ENCODE results near the gene EPOP.
"Not testable (repeated sequence)": the region's sequence is repeated elsewhere in the genome, so short reads cannot be mapped to it uniquely, and the experiment has no call there.

The EPOP gene

GRCh38 chr17:38628441-38628840, 46.3 kb downstream of the EPOP start:
- Histone ChIP-seq H3K27me3 (ENCODE audit: low read length) (peaks cover 3% of the 10 kb centered on the region; the same call in 1 of the 2 replicates), H2AFZ (ENCODE audit: low read depth, low read length, severe bottlenecking) (no peak overlapping the region), H3K36me3 (ENCODE audit: low read length) (no peaks in the 10 kb centered on the region), H3K4me3 (ENCODE audit: insufficient read depth, low read length, poor library complexity, severe bottlenecking) (no peak overlapping the region), H3K9ac (ENCODE audit: low read length) (no peak overlapping the region), H3K9me2 (replicated peaks; ENCODE audit: insufficient read depth, low read length) (no peaks in the 10 kb centered on the region), H3F3A (ENCODE audit: insufficient read depth) (peaks cover 3% of the 10 kb centered on the region; the same call in 1 of the 2 replicates), H4K20me1 (ENCODE audit: low read depth, low read length) (no peaks in the 10 kb centered on the region), H3K4me2 (ENCODE audit: low read depth, low read length, poor library complexity, severe bottlenecking) (no peak overlapping the region), H3K9me3 (ENCODE audit: insufficient read depth, low read length) (no peaks in the 10 kb centered on the region), H3K79me2 (ENCODE audit: insufficient read depth, low read length) (no peaks in the 10 kb centered on the region), H3K27ac (ENCODE audit: low read depth, low read length) (no peak overlapping the region)
- TF ChIP-seq CTCF (IDR thresholded peaks at IDR 0.05; ENCODE audit: insufficient read depth, low read length, poor library complexity, severe bottlenecking) (no peak), EZH2phosphoT487 (conservative IDR thresholded peaks at IDR 0.05; ENCODE audit: low read length) (no peak)

GRCh38 chr17:38627957-38628356, 46.8 kb downstream of the EPOP start:
- H3K9me2 ChIP-seq (replicated peaks; ENCODE audit: insufficient read depth, low read length), result no peaks in the 10 kb centered on the region

GRCh38 chr17:38626606-38627226, 48.0 kb downstream of the EPOP start:
- H3K27me3 ChIP-seq (ENCODE audit: low read length); H3F3A ChIP-seq (ENCODE audit: insufficient read depth); H4K20me1 ChIP-seq (ENCODE audit: low read depth, low read length); H3K36me3 ChIP-seq (ENCODE audit: low read length); H3K27ac ChIP-seq (ENCODE audit: low read depth, low read length); H3K4me2 ChIP-seq (ENCODE audit: low read depth, low read length, poor library complexity, severe bottlenecking); H3K4me3 ChIP-seq (ENCODE audit: insufficient read depth, low read length, poor library complexity, severe bottlenecking); H3K9me3 ChIP-seq (ENCODE audit: insufficient read depth, low read length); H2AFZ ChIP-seq (ENCODE audit: low read depth, low read length, severe bottlenecking); H3K79me2 ChIP-seq (ENCODE audit: insufficient read depth, low read length); H3K9me2 ChIP-seq (replicated peaks; ENCODE audit: insufficient read depth, low read length); H3K9ac ChIP-seq (ENCODE audit: low read length): not testable (repeated sequence)

More at GRCh38 chr17:38627957-38628356, 46.8 kb downstream of the EPOP start:
- Histone ChIP-seq H3K27ac (ENCODE audit: low read depth, low read length) (no peak overlapping the region), H3K4me2 (ENCODE audit: low read depth, low read length, poor library complexity, severe bottlenecking) (no peak overlapping the region), H4K20me1 (ENCODE audit: low read depth, low read length) (no peaks in the 10 kb centered on the region), H3K9ac (ENCODE audit: low read length) (no peak overlapping the region), H3F3A (ENCODE audit: insufficient read depth) (peaks cover 3% of the 10 kb centered on the region; the same call in 1 of the 2 replicates), H3K27me3 (ENCODE audit: low read length) (peaks cover 3% of the 10 kb centered on the region; the same call in 1 of the 2 replicates), H3K79me2 (ENCODE audit: insufficient read depth, low read length) (no peaks in the 10 kb centered on the region), H3K36me3 (ENCODE audit: low read length) (no peaks in the 10 kb centered on the region), H3K4me3 (ENCODE audit: insufficient read depth, low read length, poor library complexity, severe bottlenecking) (no peak overlapping the region), H2AFZ (ENCODE audit: low read depth, low read length, severe bottlenecking) (no peak overlapping the region), H3K9me3 (ENCODE audit: insufficient read depth, low read length) (no peaks in the 10 kb centered on the region)
- TF ChIP-seq CTCF (IDR thresholded peaks at IDR 0.05; ENCODE audit: insufficient read depth, low read length, poor library complexity, severe bottlenecking) (no peak), EZH2phosphoT487 (conservative IDR thresholded peaks at IDR 0.05; ENCODE audit: low read length) (no peak)

- no peak overlapping the region for H3K27ac ChIP-seq (ENCODE audit: low read depth, low read length)
- no peak overlapping the region for H3K4me2 ChIP-seq (ENCODE audit: low read depth, low read length, poor library complexity, severe bottlenecking)
- H3F3A ChIP-seq (ENCODE audit: insufficient read depth), result peaks cover 3% of the 10 kb centered on the region; the same call in 1 of the 2 replicates
- no peaks in the 10 kb centered on the region for H4K20me1 ChIP-seq (ENCODE audit: low read depth, low read length)
- no peaks in the 10 kb centered on the region for H3K9me2 ChIP-seq (replicated peaks; ENCODE audit: insufficient read depth, low read length)
- TF ChIP-seq CTCF (IDR thresholded peaks at IDR 0.05; ENCODE audit: insufficient read depth, low read length, poor library complexity, severe bottlenecking) (no peak), EZH2phosphoT487 (conservative IDR thresholded peaks at IDR 0.05; ENCODE audit: low read length) (no peak)
- no peaks in the 10 kb centered on the region for H3K79me2 ChIP-seq (ENCODE audit: insufficient read depth, low read length)
- H3K9me3 ChIP-seq (ENCODE audit: insufficient read depth, low read length), result no peaks in the 10 kb centered on the region
- H2AFZ ChIP-seq (ENCODE audit: low read depth, low read length, severe bottlenecking), result no peak overlapping the region
- peaks cover 3% of the 10 kb centered on the region; the same call in 1 of the 2 replicates for H3K27me3 ChIP-seq (ENCODE audit: low read length)
- H3K36me3 ChIP-seq (ENCODE audit: low read length), result no peaks in the 10 kb centered on the region
- H3K4me3 ChIP-seq (ENCODE audit: insufficient read depth, low read length, poor library complexity, severe bottlenecking), result no peak overlapping the region
- H3K9ac ChIP-seq (ENCODE audit: low read length), result no peak overlapping the region
Measured at GRCh38 chr17:38625482-38625881, 49.3 kb downstream of the EPOP start.

- H3K9me3 ChIP-seq (ENCODE audit: insufficient read depth, low read length); H3K4me3 ChIP-seq (ENCODE audit: insufficient read depth, low read length, poor library complexity, severe bottlenecking); H3K79me2 ChIP-seq (ENCODE audit: insufficient read depth, low read length); H3F3A ChIP-seq (ENCODE audit: insufficient read depth); H3K36me3 ChIP-seq (ENCODE audit: low read length); H3K9me2 ChIP-seq (replicated peaks; ENCODE audit: insufficient read depth, low read length); H2AFZ ChIP-seq (ENCODE audit: low read depth, low read length, severe bottlenecking); H3K9ac ChIP-seq (ENCODE audit: low read length); H4K20me1 ChIP-seq (ENCODE audit: low read depth, low read length); H3K27ac ChIP-seq (ENCODE audit: low read depth, low read length); H3K27me3 ChIP-seq (ENCODE audit: low read length): not testable (repeated sequence)
- peak overlapping the region; percentile 6 for H3K4me2 ChIP-seq (ENCODE audit: low read depth, low read length, poor library complexity, severe bottlenecking)
Measured at GRCh38 chr17:38624782-38625355, 49.9 kb downstream of the EPOP start.
